H1 (cell line): ENCODE measurements around the gene ASXL2. TPM values are rescaled to one million over a fixed set of nuclear protein-coding genes. Genes with fewer than 3 reads are reported as not detected.

ENCODE experiments used
- CTCF ChIA-PET: fragments of 300-600 bp; sonication (Branson Sonifier 250); formaldehyde crosslinking; loops from one replicate; lab custom pipeline; 2021; ENCODE audit not compliant: partially characterized antibody; lab: Charles Lee
- POLR2A ChIA-PET: fragments of 300-600 bp; sonication (Branson Sonifier 250); formaldehyde crosslinking; loops from one replicate; lab custom pipeline; 2021; ENCODE audit warnings: inconsistent platforms; ENCODE audit not compliant: partially characterized antibody; lab: Charles Lee
- DNase-seq, 2 experiments: peaks; one replicate each; pipeline versions ENCODE4 v3.0.0 to v3.0.0-alpha.2; 2010 to 2022; ENCODE audit warnings: low spot score in 2 of 2, low read depth in 1 of 2, mixed read lengths in 1 of 2
- FAIRE-seq: peaks from 2 replicates; lab custom pipeline; 2011; peaks lifted over from hg19 to GRCh38; lab: Jason Lieb, UNC
- H2AFZ ChIP-seq: 2 replicates; pipeline ENCODE4 v1.8.1; 2012; ENCODE audit warnings: low read length, inconsistent platforms
- H2AK5ac ChIP-seq: 2 replicates; pipeline ENCODE4 v1.6.1; 2013; ENCODE audit warnings: low read depth, low read length
- H2BK120ac ChIP-seq: replicated peaks from 2 replicates; pipeline ENCODE3; 2013; ENCODE audit warnings: low read depth, low read length, inconsistent platforms
- H2BK12ac ChIP-seq: 2 replicates; pipeline ENCODE4 v1.6.1; 2013; ENCODE audit warnings: low read depth, low read length
- H2BK15ac ChIP-seq: 2 replicates; pipeline ENCODE4 v1.6.1; 2013; ENCODE audit warnings: low read length
- H2BK20ac ChIP-seq: 2 replicates; pipeline ENCODE4 v1.6.1; 2013; ENCODE audit warnings: low read length
- H2BK5ac ChIP-seq: 2 replicates; pipeline ENCODE4 v1.6.1; 2013; ENCODE audit warnings: low read depth, low read length
- H3K14ac ChIP-seq: 2 replicates; pipeline ENCODE4 v1.6.1; 2013; ENCODE audit warnings: inconsistent platforms; ENCODE audit not compliant: insufficient read length
- H3K18ac ChIP-seq: 2 replicates; pipeline ENCODE4 v1.6.1; 2013; ENCODE audit warnings: low read length; ENCODE audit errors: extremely low read depth
- H3K23ac ChIP-seq: 2 replicates; pipeline ENCODE4 v1.6.1; 2013; ENCODE audit warnings: inconsistent platforms; ENCODE audit not compliant: insufficient read length
- H3K23me2 ChIP-seq: 2 replicates; pipeline ENCODE4 v1.6.1; 2013; ENCODE audit warnings: low read depth, low read length
- H3K27ac ChIP-seq: 2 replicates; pipeline ENCODE4 v1.6.1; 2011; ENCODE audit warnings: low read depth, low read length, inconsistent platforms
- H3K27me3 ChIP-seq, 4 experiments: replicated peaks in 1 of 4; 1 replicate in 1 of 4; 2 replicates in 3 of 4; pipeline versions ENCODE4 v1.6.1 to v1.8.1; 2011 to 2013; ENCODE audit warnings: low read length in 3 of 4, mild to moderate bottlenecking in 3 of 4, inconsistent platforms in 2 of 4, mixed read lengths in 2 of 4, moderate library complexity in 1 of 4; ENCODE audit not compliant: control insufficient read depth in 3 of 4, insufficient read depth in 3 of 4; ENCODE audit errors: extremely low read depth in 1 of 4
- H3K36me3 ChIP-seq, 4 experiments: 2 replicates each; pipeline versions ENCODE4 v1.6.1 to v1.8.1; 2011 to 2013; ENCODE audit warnings: mild to moderate bottlenecking in 4 of 4, low read length in 3 of 4, moderate library complexity in 2 of 4, control low read depth in 1 of 4, inconsistent platforms in 1 of 4; ENCODE audit not compliant: insufficient read depth in 4 of 4, control insufficient read depth in 2 of 4
- H3K4ac ChIP-seq: replicated peaks from 2 replicates; pipeline ENCODE3; 2013; ENCODE audit warnings: low read length, low read depth, mixed read lengths, inconsistent platforms; ENCODE audit not compliant: insufficient read length
- H3K4me1 ChIP-seq, 4 experiments: replicated peaks in 1 of 4; 1 replicate in 1 of 4; 2 replicates in 3 of 4; pipeline versions ENCODE4 v1.6.1 to v1.8.1; 2011 to 2013; ENCODE audit warnings: low read length in 3 of 4, inconsistent platforms in 2 of 4, mixed read lengths in 1 of 4; ENCODE audit not compliant: insufficient read depth in 4 of 4, control insufficient read depth in 3 of 4
- H3K4me2 ChIP-seq, 2 experiments: 2 replicates each; pipeline versions ENCODE4 v1.6.1 to v1.8.1; 2011 to 2013; ENCODE audit warnings: low read depth in 2 of 2, low read length in 2 of 2, control low read depth in 1 of 2, inconsistent platforms in 1 of 2, mild to moderate bottlenecking in 1 of 2; ENCODE audit not compliant: insufficient read depth in 1 of 2
- H3K4me3 ChIP-seq, 4 experiments: fragments of 200-600, 300-600 bp in 1 of 4; sonication (generic), shearing (Covaris generic), sonication (Bioruptor Twin) in 1 of 4; 2 replicates each; pipeline versions ENCODE4 v1.5.1 to v1.8.1; 2011 to 2016; ENCODE audit warnings: low read length in 4 of 4, low read depth in 3 of 4, control low read depth in 2 of 4, inconsistent platforms in 2 of 4, mild to moderate bottlenecking in 2 of 4, mixed read lengths in 1 of 4, moderate library complexity in 1 of 4; ENCODE audit not compliant: insufficient read depth in 2 of 4; ENCODE audit errors: extremely low read depth in 1 of 4
- H3K56ac ChIP-seq: replicated peaks from 2 replicates; pipeline ENCODE3; 2013; ENCODE audit warnings: low read depth, mild to moderate bottlenecking, mixed read lengths, low read length, inconsistent platforms; ENCODE audit not compliant: insufficient read length
- H3K79me1 ChIP-seq: 2 replicates; pipeline ENCODE4 v1.6.1; 2013; ENCODE audit warnings: low read depth, low read length, control low read depth
- H3K79me2 ChIP-seq, 2 experiments: 2 replicates each; pipeline versions ENCODE4 v1.6.1 to v1.8.1; 2012 to 2013; ENCODE audit warnings: low read length in 2 of 2, mild to moderate bottlenecking in 2 of 2, inconsistent platforms in 1 of 2; ENCODE audit not compliant: insufficient read depth in 2 of 2, control insufficient read depth in 1 of 2
- H3K9ac ChIP-seq, 4 experiments: replicated peaks in 1 of 4; 1 replicate in 1 of 4; 2 replicates in 3 of 4; pipeline versions ENCODE4 v1.6.1 to v1.8.1; 2011 to 2013; ENCODE audit warnings: low read depth in 3 of 4, low read length in 3 of 4, control low read depth in 2 of 4, mild to moderate bottlenecking in 2 of 4, moderate library complexity in 2 of 4, inconsistent platforms in 1 of 4; ENCODE audit errors: extremely low read depth in 1 of 4
- H3K9me3 ChIP-seq, 2 experiments: 2 replicates each; pipeline versions ENCODE4 v1.6.1 to v1.8.1; 2012 to 2013; ENCODE audit warnings: mild to moderate bottlenecking in 2 of 2, moderate library complexity in 2 of 2, control low read depth in 1 of 2, inconsistent platforms in 1 of 2, low read depth in 1 of 2, low read length in 1 of 2, mixed read lengths in 1 of 2; ENCODE audit not compliant: insufficient read depth in 2 of 2
- H4K20me1 ChIP-seq, 2 experiments: replicated peaks in 1 of 2; 2 replicates each; pipeline versions ENCODE3 to v1.8.1; 2011 to 2013; ENCODE audit warnings: inconsistent platforms in 2 of 2, low read length in 2 of 2, mild to moderate bottlenecking in 1 of 2; ENCODE audit not compliant: insufficient read depth in 2 of 2, control insufficient read depth in 1 of 2
- H4K5ac ChIP-seq: 2 replicates; pipeline ENCODE4 v1.6.1; 2013; ENCODE audit warnings: low read length, low read depth, mixed read lengths, inconsistent platforms; ENCODE audit not compliant: insufficient read length
- H4K8ac ChIP-seq: 2 replicates; pipeline ENCODE4 v1.8.0; 2013; ENCODE audit warnings: mild to moderate bottlenecking, moderate library complexity, low read length, inconsistent platforms; ENCODE audit not compliant: insufficient read depth; ENCODE audit errors: extremely low read depth
- H4K91ac ChIP-seq: replicated peaks from 2 replicates; pipeline ENCODE3; 2013; ENCODE audit warnings: low read length, mixed read lengths, inconsistent platforms; ENCODE audit not compliant: insufficient read length
- BRCA1 ChIP-seq: IDR thresholded peaks from 2 replicates; pipeline ENCODE4 v1.6.1; 2012; ENCODE audit warnings: low read depth, low read length, improper control_type of control experiment
- KDM1A ChIP-seq: fragments of 200-600, 300-600 bp; sonication (generic); IDR thresholded peaks from 2 replicates; pipeline ENCODE4 v1.7.1; 2016; ENCODE audit warnings: mild to moderate bottlenecking, low read length, borderline replicate concordance
- MAFK ChIP-seq: IDR thresholded peaks from 2 replicates; pipeline ENCODE4 v1.6.1; 2012; ENCODE audit warnings: low read depth, mild to moderate bottlenecking, improper control_type of control experiment, low read length
- WGBS, 2 experiments: shearing (Covaris generic) in 1 of 2; methylation state at CpG; one replicate each; pipeline versions ENCODE4 v1.1.6 to v1.1.7; 2013 to 2015; ENCODE audit warnings: low lambda C conversion rate in 2 of 2, mixed read lengths in 2 of 2, inconsistent platforms in 1 of 2, low coverage in 1 of 2, missing lambda C conversion rate in 1 of 2; ENCODE audit not compliant: insufficient replicate concordance in 2 of 2, insufficient coverage in 1 of 2, insufficient read length in 1 of 2; ENCODE audit errors: extremely low coverage in 1 of 2, missing lambda C conversion rate in 1 of 2; 5-methylcytosine and 5-hydroxymethylcytosine counted together
- polyA plus RNA-seq, 7 experiments: library from polyadenylated mRNA; depleted of rRNA in 3 of 7; stranded (reverse) in 5 of 7; unstranded in 2 of 7; fragments of >200 nt in 5 of 7; fragments of 200-250 nt in 2 of 7; gene quantifications; 1 replicate in 5 of 7; 2 replicates in 1 of 7; 4 replicates in 1 of 7; pipeline versions ENCODE4 v1.2.1 to v1.2.3, GENCODE V29; 2011 to 2013; ENCODE audit warnings: missing spikeins in 2 of 7, mixed read lengths in 2 of 7
- total RNA-seq: library from RNA; stranded (reverse); fragmentation: NEBNext Ultra II Directional; extraction: Animal tissue kit (Norgen Biotek cat#: 25700); gene quantifications from 2 replicates; pipeline ENCODE4 v1.2.1, GENCODE V29; 2021

ASXL2 gene
- total and polyA plus RNA-seq, 2 of the 8 experiments (the other 6 are each of a cell fraction or from before 2014, with no cell fraction given) = 7.2 to 41.3 TPM

DNA sequence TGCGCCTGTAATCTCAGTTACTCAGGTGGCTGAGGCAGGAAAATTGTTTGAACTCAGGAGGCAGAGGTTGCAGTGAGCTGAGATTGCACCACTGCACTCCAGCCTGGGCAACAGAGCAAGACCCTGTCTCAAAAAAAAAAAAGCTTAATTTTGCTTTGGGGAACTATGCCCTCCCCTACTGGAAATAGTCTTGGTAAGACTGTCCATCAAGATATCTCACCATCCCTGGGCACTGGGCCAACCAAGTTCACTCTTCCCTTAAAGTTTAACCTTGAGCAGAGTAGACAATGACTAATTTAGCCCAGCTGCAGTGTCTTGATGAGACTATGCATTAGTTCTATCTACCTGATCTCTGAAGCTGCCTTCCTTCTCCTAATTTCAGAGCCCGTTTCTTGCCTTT, 44.7 kb downstream of the ASXL2 start:
- 92% methylated on average over 2 of the region's 2 CpGs; no CpG with 5 or more reads in 1 of the 2 experiments for whole genome bisulfite sequencing, 2 experiments
- H3K4me3 ChIP-seq = no peak overlapping the region

More for the DNA sequence above, 44.7 kb downstream of the ASXL2 start:
- Histone ChIP-seq H2AK5ac (no peak overlapping the region), H2BK120ac (no peak overlapping the region), H4K5ac (no peak overlapping the region), H3K4ac (no peak overlapping the region), H3K79me2 (peaks cover 0 to 14% of the 10 kb centered on the region in 2 experiments; a peak in 2 of 4 replicates), H3K4me1 (no peaks in the 10 kb centered on the region), H3K9ac (no peak overlapping the region), H3K23ac (no peak overlapping the region), H2BK15ac (no peak overlapping the region), H4K8ac (no peak overlapping the region)
- POLR2A ChIA-PET = interaction anchor here (0.6 to 1.1 kb wide), 2 partner anchors 14 to 205 kb away, joined by 3 read pairs; no protein-coding TSS in a partner anchor
- TF ChIP-seq BRCA1 = no peak
- TF ChIP-seq MAFK = no peak
- no peak for TF ChIP-seq KDM1A
- TF ChIP-seq, all 59 proteins: peak for 0
- Histone ChIP-seq H3K79me1 (no peaks in the 10 kb centered on the region; the same call in 1 of the 2 replicates), H4K20me1 (peaks cover 2 to 4% of the 10 kb centered on the region in 2 experiments), H3K9me3 (0 out of 4 replicates have a peak, but pooled peaks cover 0 to 5% of the 10 kb centered on the region in 2 experiments), H3K56ac (no peak overlapping the region), H3K27me3 (no peaks in the 10 kb centered on the region), H2BK20ac (no peak overlapping the region), H3K4me2 (no peak overlapping the region), H3K23me2 (no peaks in the 10 kb centered on the region), H3K18ac (no peak overlapping the region), H3K14ac (no peak overlapping the region), H2BK12ac (no peak overlapping the region), H4K91ac (no peak overlapping the region), H2BK5ac (no peak overlapping the region), H3K36me3 (no peaks in the 10 kb centered on the region; a peak in 2 of 8 replicates), H2AFZ (no peak overlapping the region), H3K27ac (no peak overlapping the region)
- DNase-seq = no peak
- CTCF ChIA-PET = interaction anchor here (0.9 kb wide), 1 partner anchor 18 kb away, joined by 3 read pairs; no protein-coding TSS in a partner anchor
- no peak for FAIRE-seq
